Hematopoietic multipotent progenitor cell treated with erythropoietin and hydrocortisone succinate and interleukin-3 and kit ligand, for 17 days (in vitro differentiated cells): ENCODE data around the gene UBA52.
"Not testable (repeated sequence)": the region's sequence is repeated elsewhere in the genome, so short reads cannot be mapped to it uniquely, and the experiment has no call there.

ENCODE experiments used
- DNase-seq: peaks from one replicate; pipeline ENCODE4 v3.0.0-alpha.2; 2015; ENCODE audit warnings: low spot score

Gene UBA52

GRCh38 chr19:18557411-18558201 is 14.1 kb upstream of the UBA52 start, which contains the start of gene KXD1:
Gene KXD1 (plus strand): TSS chr19:18557870. CDS start chr19:18562057, 4,187 bp downstream.
- peak; percentile 99 for DNase-seq

- DNase-seq, result peak; percentile 47
Observed at GRCh38 chr19:18558202-18558555, 13.5 kb upstream of the UBA52 start.

- DNase-seq, result no peak
Observed at GRCh38 chr19:18558604-18559003, 13.1 kb upstream of the UBA52 start.

- no peak for DNase-seq
Observed at GRCh38 chr19:18559685-18560084, 12.0 kb upstream of the UBA52 start.

GRCh38 chr19:18562086-18562485 is 9.6 kb upstream of the UBA52 start:
- DNase-seq, result no peak

GRCh38 chr19:18566953-18567352 is 4.7 kb upstream of the UBA52 start:
- no peak for DNase-seq

- no peak for DNase-seq
Observed at GRCh38 chr19:18568367-18568766, 3.3 kb upstream of the UBA52 start.

- DNase-seq, result no peak
Observed at GRCh38 chr19:18574691-18575291, 3.1 kb downstream of the UBA52 start.

- no peak for DNase-seq
Observed at GRCh38 chr19:18576383-18576782, 4.7 kb downstream of the UBA52 start.

GRCh38 chr19:18577365-18577914 is 5.8 kb downstream of the UBA52 start:
- DNase-seq, result no peak

- DNase-seq, result no peak
Observed at GRCh38 chr19:18580311-18580710, 8.7 kb downstream of the UBA52 start.

- DNase-seq, result no peak
Observed at GRCh38 chr19:18586306-18586705, 14.6 kb downstream of the UBA52 start.

- DNase-seq, result no peak
Observed at GRCh38 chr19:18587561-18587960, 15.9 kb downstream of the UBA52 start.

GRCh38 chr19:18587962-18588610 is 16.4 kb downstream of the UBA52 start:
- no peak for DNase-seq

- peak; percentile 89 for DNase-seq
Observed at GRCh38 chr19:18588611-18589379, 17.1 kb downstream of the UBA52 start, which contains the start of gene REX1BD. Gene REX1BD (plus strand): TSS chr19:18588798. CDS start chr19:18588802, 4 bp downstream.

GRCh38 chr19:18589380-18590272 is 18.0 kb downstream of the UBA52 start:
- peak; percentile 59 for DNase-seq

- DNase-seq, result peak; percentile 53
Observed at GRCh38 chr19:18590273-18591272, 18.9 kb downstream of the UBA52 start.

- DNase-seq, result no peak
Observed at GRCh38 chr19:18591735-18592385, 20.2 kb downstream of the UBA52 start.

GRCh38 chr19:18592732-18593131 is 21.1 kb downstream of the UBA52 start:
- not testable (repeated sequence) for DNase-seq
